Measurements from ENCODE around the gene SNPH. TPM values are rescaled to one million over a fixed set of nuclear protein-coding genes. Genes with fewer than 3 reads are reported as not detected.

The SNPH gene
- total RNA-seq, 1 experiment from 2014 or later, result 0.43 TPM

GRCh38 chr20:1291191-1291741 is 25.2 kb downstream of the SNPH start:
- TF ChIP-seq EZH2 (IDR thresholded peaks at IDR 0.05; ENCODE audit: borderline replicate concordance, low read depth, low read length, poor library complexity, severe bottlenecking), result no peak
- no peak for TF ChIP-seq CTCF (conservative IDR thresholded peaks at IDR 0.05; ENCODE audit: low read depth, low read length)
- Histone ChIP-seq H3K4me3 (ENCODE audit: low read depth, low read length, poor library complexity, severe bottlenecking) (no peak overlapping the region), H3K36me3 (ENCODE audit: insufficient read depth, low read length, poor library complexity, severe bottlenecking) (no peaks in the 10 kb centered on the region), H3K27me3 (replicated peaks; ENCODE audit: insufficient read depth, low read depth, low read length, poor library complexity) (no peaks in the 10 kb centered on the region), H3K4me1 (ENCODE audit: insufficient read depth, low read length, poor library complexity, severe bottlenecking) (no peaks in the 10 kb centered on the region), H3K27ac (ENCODE audit: low read depth, low read length, poor library complexity, severe bottlenecking) (no peak overlapping the region), H3K9me3 (ENCODE audit: low read depth, low read length, poor library complexity, severe bottlenecking) (no peaks in the 10 kb centered on the region)
- ChIA-PET POLR2A (ENCODE audit: low non-redundant PET) (no interaction called here), CTCF (interaction anchor here (0.6 kb wide), 1 partner anchor 646 kb away, joined by 5 read pairs; no protein-coding TSS in a partner anchor)
- BruUV-seq (replicated peaks), result no TSS peak
- intact Hi-C loops (cut with micrococcal nuclease; ENCODE audit: unreplicated experiment), result no loop called here
- peak; percentile 24 for DNase-seq (ENCODE audit: low spot score)

DNA sequence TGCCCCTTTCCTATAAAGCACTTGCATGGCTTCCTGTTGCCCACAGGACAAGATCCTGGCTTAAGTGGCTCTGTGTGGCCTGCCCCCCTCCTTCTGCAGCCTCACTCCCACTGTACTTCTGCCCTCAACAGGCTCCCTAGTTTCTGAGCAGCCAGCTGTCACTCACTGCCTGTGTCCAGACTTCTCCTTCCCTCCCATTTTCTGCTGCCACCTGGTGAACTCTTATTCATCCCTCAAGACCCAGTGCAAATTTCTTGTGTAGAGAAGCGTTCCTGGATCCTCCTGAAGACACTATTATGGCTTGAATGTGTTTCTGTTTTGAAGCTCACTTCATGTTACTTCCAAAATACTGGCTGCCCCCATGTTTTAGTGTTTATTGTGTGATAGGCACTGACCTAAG is 26.5 kb downstream of the SNPH start:
- Histone ChIP-seq H3K36me3 (ENCODE audit: insufficient read depth, low read length, poor library complexity, severe bottlenecking) (no peaks in the 10 kb centered on the region), H3K27ac (ENCODE audit: low read depth, low read length, poor library complexity, severe bottlenecking) (no peak overlapping the region), H3K4me3 (ENCODE audit: low read depth, low read length, poor library complexity, severe bottlenecking) (no peak overlapping the region), H3K9me3 (ENCODE audit: low read depth, low read length, poor library complexity, severe bottlenecking) (no peaks in the 10 kb centered on the region), H3K27me3 (replicated peaks; ENCODE audit: insufficient read depth, low read depth, low read length, poor library complexity) (no peaks in the 10 kb centered on the region), H3K4me1 (ENCODE audit: insufficient read depth, low read length, poor library complexity, severe bottlenecking) (no peaks in the 10 kb centered on the region)
- intact Hi-C loops (cut with micrococcal nuclease; ENCODE audit: unreplicated experiment), result no loop called here
- DNase-seq (ENCODE audit: low spot score), result no peak
- POLR2A ChIA-PET (ENCODE audit: low non-redundant PET), result no interaction called here
- no TSS peak for BruUV-seq (replicated peaks)
- CTCF ChIA-PET, result no interaction called here
- TF ChIP-seq CTCF (conservative IDR thresholded peaks at IDR 0.05; ENCODE audit: low read depth, low read length) (no peak), EZH2 (IDR thresholded peaks at IDR 0.05; ENCODE audit: borderline replicate concordance, low read depth, low read length, poor library complexity, severe bottlenecking) (no peak)

DNA sequence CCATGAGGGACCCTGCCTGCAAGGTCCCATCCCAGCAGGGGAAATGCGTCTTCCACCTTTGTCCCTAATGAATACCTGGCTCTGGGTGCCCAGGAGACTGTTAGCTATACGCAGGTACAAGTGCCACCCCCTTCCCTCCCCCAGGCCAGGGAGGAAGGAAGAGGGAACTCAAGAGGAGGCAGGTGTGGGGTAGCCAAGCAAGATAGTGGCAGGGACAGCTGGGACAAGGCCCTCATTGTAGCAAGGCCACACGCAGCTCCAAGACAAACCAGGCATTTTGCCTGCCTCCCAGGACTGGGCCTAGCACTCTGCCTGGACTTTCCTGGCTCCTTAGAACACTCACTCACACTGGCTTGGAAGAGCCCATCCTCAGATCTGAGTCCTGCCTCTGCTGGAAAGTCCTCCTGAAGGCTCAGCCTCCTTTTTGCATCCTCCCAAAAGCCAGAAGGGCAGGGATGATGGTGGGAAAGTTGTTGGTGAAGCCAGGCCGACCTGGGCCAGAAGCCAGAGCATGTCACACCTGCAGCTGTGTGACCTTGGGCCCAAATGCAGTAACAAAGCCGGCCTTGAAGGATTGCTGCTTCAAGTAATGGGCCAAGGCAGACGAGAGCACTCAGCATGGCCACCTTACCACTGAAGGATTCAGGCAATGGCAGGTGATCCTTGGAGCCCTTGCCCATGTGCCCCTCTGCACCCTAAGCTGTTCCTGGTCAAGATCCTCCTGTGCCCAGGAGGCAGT is 27.7 kb downstream of the SNPH start:
- Histone ChIP-seq H3K4me3 (ENCODE audit: low read depth, low read length, poor library complexity, severe bottlenecking) (no peak overlapping the region), H3K9me3 (ENCODE audit: low read depth, low read length, poor library complexity, severe bottlenecking) (no peaks in the 10 kb centered on the region), H3K4me1 (ENCODE audit: insufficient read depth, low read length, poor library complexity, severe bottlenecking) (no peaks in the 10 kb centered on the region), H3K27ac (ENCODE audit: low read depth, low read length, poor library complexity, severe bottlenecking) (no peak overlapping the region), H3K27me3 (replicated peaks; ENCODE audit: insufficient read depth, low read depth, low read length, poor library complexity) (no peaks in the 10 kb centered on the region), H3K36me3 (ENCODE audit: insufficient read depth, low read length, poor library complexity, severe bottlenecking) (no peaks in the 10 kb centered on the region)
- no peak for TF ChIP-seq EZH2 (IDR thresholded peaks at IDR 0.05; ENCODE audit: borderline replicate concordance, low read depth, low read length, poor library complexity, severe bottlenecking)
- TF ChIP-seq CTCF (conservative IDR thresholded peaks at IDR 0.05; ENCODE audit: low read depth, low read length), result no peak
- no peak for DNase-seq (ENCODE audit: low spot score)
- no TSS peak for BruUV-seq (replicated peaks)
- ChIA-PET CTCF (no interaction called here), POLR2A (ENCODE audit: low non-redundant PET) (no interaction called here)
- intact Hi-C loops (cut with micrococcal nuclease; ENCODE audit: unreplicated experiment), result no loop called here

Data from A673 (cell line).